ENCODE data around the gene MRPS23. TPM values are rescaled to one million over a fixed set of nuclear protein-coding genes. Genes with fewer than 3 reads are reported as not detected.
A peak's percentile ranks its signal among the peaks of the same experiment; 100 is the strongest.

MRPS23 gene
- total and polyA plus RNA-seq, 2 of the 13 experiments (the other 11 are each of a cell fraction or from before 2014, with no cell fraction given): 63.2 to 181 TPM

GRCh38 chr17:57838453-57838852 lies 11.4 kb downstream of the MRPS23 start:
- POLR2A ChIA-PET: interaction anchor here (0.5 to 3.6 kb wide), 9 partner anchors 11 to 753 kb away, joined by 3 to 36 read pairs (median 5); partner anchors contain the start of genes AKAP1, MRPS23 and SRSF1
- H3K36me3 ChIP-seq (replicated peaks in 1 of 2; ENCODE audit: control insufficient read depth in 1 of 2, insufficient read depth in 2 of 2, low read length in 2 of 2): peaks cover 11 to 32% of the 10 kb centered on the region in 2 experiments
- H4K20me1 ChIP-seq (ENCODE audit: insufficient read depth, low read length): no peaks in the 10 kb centered on the region
- H3K4me1 ChIP-seq (ENCODE audit: insufficient read depth, low read length): peaks cover 74% of the 10 kb centered on the region
- DNase-seq (ENCODE audit: low spot score): peak; percentile 93
- no TSS peak for BruUV-seq (replicated peaks)
- CTCF ChIA-PET (ENCODE audit: low intra/inter-chr PET ratio, low total read pairs): no interaction called here
- peak; percentile 93 for ATAC-seq
- H3K9ac ChIP-seq (ENCODE audit: insufficient read depth, low read depth, low read length): no peak overlapping the region
- H3K27me3 ChIP-seq (ENCODE audit: control insufficient read depth in 1 of 2, insufficient read depth in 2 of 2, low read length in 2 of 2): no peaks in the 10 kb centered on the region
- peak overlapping the region; percentile 60 for H3K27ac ChIP-seq (ENCODE audit: extremely low read length, insufficient read depth, low read length)
- no peak overlapping the region for H3K4me3 ChIP-seq (replicated peaks in 1 of 3; ENCODE audit: insufficient read depth in 1 of 3, low read depth in 2 of 3, low read length in 3 of 3)
- peak; percentile 90 for FAIRE-seq
- in situ Hi-C loops (cut with HindIII; ENCODE audit: extremely low pct_ligation_motif_present, low pct_unique_long_range_greater_than_20kb) (no loop called here), intact Hi-C loops (cut with micrococcal nuclease; ENCODE audit: unreplicated experiment) (loop anchor here (1.0 kb wide), 1 partner anchor 12 kb away; the partner anchor contains the start of gene MRPS23)
- peaks cover 7% of the 10 kb centered on the region for H3K79me2 ChIP-seq (ENCODE audit: insufficient read depth, low read length)
- H3K9me3 ChIP-seq (ENCODE audit: low read length): no peaks in the 10 kb centered on the region
- no peak overlapping the region for H3K4me2 ChIP-seq (ENCODE audit: low read depth, low read length)
- 1% methylated on average over 4 of the region's 4 CpGs for WGBS (ENCODE audit: low lambda C conversion rate)
- H2AFZ ChIP-seq (ENCODE audit: low read length): no peak overlapping the region
- no peak for TF ChIP-seq ZNF800 (CRISPR knock-in tag; IDR thresholded peaks at IDR 0.05)
- TF ChIP-seq ZFP90 (CRISPR knock-in tag; IDR thresholded peaks at IDR 0.05; ENCODE audit: borderline replicate concordance): no peak; the same call in 1 of the 2 replicates
- TF ChIP-seq KDM5A (IDR thresholded peaks at IDR 0.05; ENCODE audit: borderline replicate concordance, low read length): no peak
- peak; percentile 77 for TF ChIP-seq ZMYM4 (CRISPR knock-in tag; IDR thresholded peaks at IDR 0.05)
- peak; percentile 46; the same call in 1 of the 2 replicates for TF ChIP-seq ZNF556 (CRISPR knock-in tag; IDR thresholded peaks at IDR 0.05; ENCODE audit: borderline replicate concordance)
- no peak for TF ChIP-seq SMARCC2 (IDR thresholded peaks at IDR 0.05)
- no peak for TF ChIP-seq ZNF513 (CRISPR knock-in tag; conservative IDR thresholded peaks at IDR 0.05)
- TF ChIP-seq ZNF746 (CRISPR knock-in tag; IDR thresholded peaks at IDR 0.05): peak; percentile 60; the same call in 1 of the 2 replicates
- TF ChIP-seq ZNF441 (CRISPR knock-in tag; IDR thresholded peaks at IDR 0.05; ENCODE audit: borderline replicate concordance): no peak; the same call in 1 of the 2 replicates
- no peak for TF ChIP-seq ZNF749 (CRISPR knock-in tag; IDR thresholded peaks at IDR 0.05; ENCODE audit: borderline replicate concordance)
- no peak for TF ChIP-seq THAP7 (CRISPR knock-in tag; IDR thresholded peaks at IDR 0.05)
- no peak for TF ChIP-seq ZNF451 (CRISPR knock-in tag; IDR thresholded peaks at IDR 0.05)
- TF ChIP-seq NR3C1 (CRISPR knock-in tag; IDR thresholded peaks at IDR 0.05): no peak
- TF ChIP-seq ZSCAN21 (CRISPR knock-in tag; IDR thresholded peaks at IDR 0.05; ENCODE audit: borderline replicate concordance): no peak
- no peak for TF ChIP-seq SYNCRIP (IDR thresholded peaks at IDR 0.05; ENCODE audit: insufficient read depth, low read depth, low read length)
- TF ChIP-seq KMT2A (CRISPR knock-in tag; IDR thresholded peaks at IDR 0.05): peak; percentile 40; the same call in 1 of the 2 replicates
- no peak for TF ChIP-seq ZNF256 (CRISPR knock-in tag; conservative IDR thresholded peaks at IDR 0.05)
- TF ChIP-seq SIN3A (IDR thresholded peaks at IDR 0.05; ENCODE audit: borderline replicate concordance, low read depth, low read length): peak; percentile 72; the same call in 1 of the 2 replicates
- no peak for TF ChIP-seq TFAP4 (IDR thresholded peaks at IDR 0.05; ENCODE audit: borderline replicate concordance, low read depth)
- no peak for TF ChIP-seq ZNF589 (CRISPR knock-in tag; conservative IDR thresholded peaks at IDR 0.05)
- no peak for TF ChIP-seq YY1 (IDR thresholded peaks at IDR 0.05; ENCODE audit: insufficient read depth, insufficient replicate concordance, low read depth, low read length)

Data from HepG2 (cell line).